Cerebellar cortex (tissue), 1 donor: ENCODE results near the gene KIAA1614.
A peak's percentile ranks its signal among the peaks of the same experiment; 100 is the strongest.

Source experiments
- DNase-seq: peaks from one replicate; pipeline ENCODE4 v3.0.0-alpha.2; 2015; ENCODE audit warnings: low spot score

KIAA1614 gene

DNA sequence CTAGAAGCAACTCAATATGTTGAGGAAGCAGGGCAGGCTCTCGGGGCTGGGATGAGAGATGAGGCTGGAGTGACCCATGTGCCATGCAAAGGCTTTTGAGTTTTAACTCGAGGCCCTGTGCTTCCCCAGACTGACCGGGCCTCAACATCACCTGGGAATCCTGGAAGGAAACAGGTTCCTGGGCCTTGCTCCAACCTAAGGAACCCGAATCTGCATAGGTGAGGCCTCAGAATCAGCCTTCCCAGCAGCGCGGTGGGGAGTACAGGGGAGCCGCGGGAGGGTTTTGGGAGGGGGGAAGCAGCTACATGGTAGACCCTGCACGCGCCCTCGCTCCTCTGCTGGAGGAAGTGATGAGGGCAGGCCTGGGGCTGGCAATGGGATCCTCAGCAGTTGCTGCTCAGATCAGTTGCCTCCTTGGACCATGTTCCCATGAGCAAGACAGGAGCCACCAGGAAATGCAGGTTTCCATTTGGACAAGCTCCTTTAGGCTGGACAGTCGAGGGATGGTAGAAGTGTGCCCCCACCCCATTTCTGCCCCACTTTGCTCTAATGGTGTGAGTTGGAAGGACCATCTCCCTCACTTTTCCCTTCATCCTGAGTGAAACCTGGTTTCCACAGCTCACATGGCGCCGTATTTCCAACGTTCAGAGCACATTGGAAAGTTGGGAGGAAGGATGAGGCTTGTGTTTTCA lies 4.5 kb upstream of the KIAA1614 start:
- no peak for DNase-seq

DNA sequence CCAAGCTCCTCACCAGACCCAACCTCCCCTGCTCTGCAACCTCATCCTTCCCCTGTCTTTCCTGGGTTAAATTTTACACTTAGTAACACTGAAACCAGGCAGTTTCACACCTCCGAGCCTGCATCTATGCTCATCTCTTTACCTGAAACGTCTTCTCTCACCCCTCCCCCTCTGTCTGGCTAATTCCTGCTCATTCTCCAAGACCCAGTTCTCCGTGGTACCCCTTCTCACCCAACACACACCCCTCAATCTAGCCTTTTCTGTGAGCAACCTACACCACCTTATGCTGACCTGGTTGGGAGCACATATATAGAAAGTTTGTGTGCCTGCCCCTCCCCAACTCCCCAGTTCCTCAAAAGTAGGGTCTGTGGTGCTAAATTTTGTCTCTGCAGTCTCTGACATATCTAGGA lies 3.7 kb upstream of the KIAA1614 start:
- no peak for DNase-seq

- no peak for DNase-seq
Measured at GRCh38 chr1:180909462-180909976, 3.2 kb upstream of the KIAA1614 start.

GRCh38 chr1:180911640-180912191 lies 981 bp upstream of the KIAA1614 start:
- peak; percentile 44 for DNase-seq

DNA sequence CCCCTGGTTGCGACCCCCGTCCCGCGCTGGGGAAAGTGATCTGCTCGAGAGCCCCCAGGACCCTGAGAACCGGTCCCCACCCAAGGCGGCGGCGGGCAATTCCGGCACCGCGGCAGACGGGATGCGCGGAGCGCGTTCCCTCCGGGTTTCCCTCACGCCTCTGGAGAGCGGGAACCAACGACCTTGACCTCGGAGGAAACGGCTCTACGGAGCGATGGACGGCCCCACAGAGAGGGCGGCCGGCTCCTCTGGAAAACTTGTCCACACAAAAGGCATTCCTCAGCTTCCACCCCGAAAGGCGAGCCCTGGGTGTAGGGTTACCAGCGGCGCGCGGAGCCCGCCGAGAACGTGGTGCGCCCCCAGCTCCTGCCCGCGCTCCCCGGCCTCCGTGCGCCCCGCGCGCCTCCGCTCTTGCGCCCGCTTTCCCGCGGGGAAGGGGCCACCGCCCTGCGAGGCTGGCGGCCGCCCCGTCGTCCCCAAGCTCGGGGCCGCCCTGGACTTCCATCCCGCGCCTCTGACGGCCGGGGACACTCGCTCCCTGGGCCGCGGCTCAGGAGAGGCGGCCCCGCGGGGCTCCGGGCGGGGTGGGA lies 391 bp upstream of the KIAA1614 start:
- no peak for DNase-seq

- DNase-seq: peak; percentile 55
Measured at GRCh38 chr1:180915426-180915965, 2.8 kb downstream of the KIAA1614 start.

GRCh38 chr1:180916012-180916770 lies 3.5 kb downstream of the KIAA1614 start:
- no peak for DNase-seq

DNA sequence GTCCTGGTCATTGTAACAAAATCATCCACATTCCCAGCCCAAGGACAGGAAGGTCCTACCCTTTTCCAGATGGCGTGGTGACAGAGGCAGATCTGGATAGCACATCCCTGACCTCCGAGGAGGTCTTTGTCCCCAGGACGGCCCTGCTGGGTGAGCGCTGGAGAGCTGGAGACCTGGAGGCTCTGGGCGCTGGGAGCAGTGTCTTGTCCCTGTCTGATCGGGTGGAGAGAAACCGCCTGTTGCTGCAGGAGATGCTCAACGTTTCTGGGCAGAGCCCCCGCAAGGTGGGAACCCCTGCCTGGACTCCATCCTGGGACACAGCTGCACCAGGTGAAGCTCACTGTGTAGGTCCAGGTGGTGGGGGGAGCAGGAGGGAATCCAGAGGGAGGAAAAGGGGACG lies 4.1 kb downstream of the KIAA1614 start:
- DNase-seq: no peak

- peak; percentile 58 for DNase-seq
Measured at GRCh38 chr1:180917306-180918065, 4.8 kb downstream of the KIAA1614 start.

DNA sequence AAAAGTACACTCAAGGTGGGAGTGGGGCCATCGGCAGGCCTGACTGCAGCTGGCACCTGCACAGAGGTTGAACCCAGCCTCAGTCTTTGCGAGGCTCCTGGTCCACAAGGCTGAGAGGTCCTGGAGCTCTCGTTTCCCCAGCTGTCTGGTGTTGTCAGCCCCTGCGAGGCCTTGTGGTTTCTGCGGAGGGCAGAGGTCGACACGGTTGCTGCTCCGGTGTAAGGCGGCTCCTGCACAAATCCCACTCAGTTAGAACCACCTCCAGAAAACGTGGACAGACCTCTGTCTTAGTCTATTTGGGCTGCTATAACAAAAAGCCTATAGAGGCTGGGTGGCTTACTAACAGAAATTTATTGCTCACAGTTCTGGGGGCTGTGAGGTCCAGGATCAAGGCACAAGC lies 5.8 kb downstream of the KIAA1614 start:
- no peak for DNase-seq

DNA sequence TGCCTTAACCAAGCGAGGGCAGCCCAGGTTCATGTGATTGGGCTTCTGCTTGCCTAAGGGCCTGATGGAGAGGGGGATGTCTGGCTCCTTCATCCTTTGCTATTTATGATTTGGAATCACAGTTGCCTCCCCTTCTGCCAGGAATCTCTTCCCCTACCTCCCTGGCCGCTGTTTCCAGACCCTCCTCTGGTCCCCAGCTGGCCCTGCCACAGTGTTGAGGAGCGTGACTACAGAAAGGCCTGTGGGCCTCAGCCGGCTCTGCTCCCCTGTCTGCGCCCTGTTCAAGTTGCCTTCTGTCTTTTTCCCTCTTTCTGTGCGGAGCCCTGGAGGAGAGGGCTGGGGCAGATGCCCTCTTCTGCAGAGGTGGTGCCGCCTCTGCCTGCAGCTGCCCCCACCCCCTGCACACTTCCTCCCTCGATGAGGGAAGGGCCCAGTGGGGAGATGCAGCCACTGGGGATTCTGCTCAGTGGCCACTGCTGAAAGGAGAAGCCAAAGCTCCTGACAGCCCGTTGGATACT lies 6.5 kb downstream of the KIAA1614 start:
- DNase-seq: no peak

DNA sequence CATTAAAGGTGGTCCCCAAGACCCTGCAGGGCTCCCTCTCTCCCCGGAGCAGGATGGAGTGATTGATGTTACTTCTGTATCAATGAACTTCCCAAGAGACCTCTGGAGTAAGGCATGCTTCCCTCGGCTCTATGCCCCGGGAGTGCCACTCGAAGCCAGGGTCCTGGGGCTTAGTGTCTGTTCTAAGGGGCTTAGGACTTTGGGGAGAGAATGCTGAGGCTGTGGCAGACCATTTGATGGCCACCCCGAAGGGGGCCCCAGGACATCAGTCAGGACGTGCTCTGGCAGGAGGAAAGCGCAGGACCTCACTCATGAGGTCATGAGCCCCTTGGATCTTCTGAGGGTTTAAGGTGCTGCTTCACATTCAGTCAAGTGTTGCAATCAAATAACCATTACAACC lies 7.5 kb downstream of the KIAA1614 start:
- no peak for DNase-seq

DNA sequence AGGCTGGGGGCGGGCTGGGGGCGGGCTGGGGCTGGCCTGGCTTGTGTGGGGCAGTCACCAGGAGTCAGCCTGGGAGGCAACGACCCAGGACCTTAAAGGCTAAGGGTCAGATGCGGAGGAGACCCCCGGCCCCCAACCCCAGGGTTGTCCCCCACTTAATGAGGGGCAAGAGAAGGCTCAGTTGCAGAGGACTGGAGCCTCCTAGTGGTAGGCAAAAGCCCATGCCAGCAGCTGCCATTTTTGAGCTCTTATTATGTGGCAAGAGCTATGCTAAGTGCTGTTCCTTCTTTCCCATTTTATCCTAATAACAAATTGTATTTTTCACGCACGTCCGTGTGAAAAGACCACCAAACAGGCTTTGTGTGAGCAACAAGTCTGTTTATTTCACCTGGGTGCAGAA lies 8.0 kb downstream of the KIAA1614 start:
- no peak for DNase-seq

- DNase-seq: no peak
Measured at GRCh38 chr1:180921386-180921785, 8.7 kb downstream of the KIAA1614 start.

DNA sequence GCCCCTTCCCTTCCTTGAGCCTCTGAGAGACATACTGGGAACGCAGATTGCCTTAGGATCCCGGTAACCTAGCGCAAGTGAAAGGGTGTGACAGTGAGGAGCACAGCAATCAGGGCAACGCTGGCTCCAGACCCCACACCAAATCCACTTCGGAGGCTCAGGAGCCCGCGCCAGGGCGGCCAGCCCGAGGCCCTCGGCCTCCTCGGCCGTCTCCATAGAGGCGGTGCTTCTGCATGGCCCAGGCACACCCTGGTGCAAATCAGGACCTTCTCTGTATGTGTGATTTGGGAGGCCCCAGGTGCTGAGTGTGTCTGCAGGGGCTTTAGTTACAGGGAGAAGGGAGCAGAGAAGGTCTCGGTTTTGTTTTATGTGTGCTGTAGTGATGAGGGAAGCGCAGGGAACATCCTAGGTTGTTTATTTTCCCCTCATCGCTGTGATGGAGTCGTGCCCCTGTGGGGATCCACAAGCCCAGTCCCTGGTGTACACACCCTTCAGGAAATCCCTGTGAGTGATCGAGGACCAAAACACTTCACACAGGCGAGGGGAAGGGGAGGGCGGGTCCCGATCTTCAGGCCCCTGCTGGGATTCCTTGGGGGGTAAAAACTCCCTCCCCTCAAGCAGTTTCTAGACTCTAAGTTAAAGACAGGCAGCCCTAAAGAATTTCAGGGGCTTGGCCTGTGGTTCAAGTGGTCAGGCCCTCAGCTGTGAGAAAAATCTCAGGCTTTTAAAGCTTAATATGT lies 9.4 kb downstream of the KIAA1614 start:
- DNase-seq: no peak

DNA sequence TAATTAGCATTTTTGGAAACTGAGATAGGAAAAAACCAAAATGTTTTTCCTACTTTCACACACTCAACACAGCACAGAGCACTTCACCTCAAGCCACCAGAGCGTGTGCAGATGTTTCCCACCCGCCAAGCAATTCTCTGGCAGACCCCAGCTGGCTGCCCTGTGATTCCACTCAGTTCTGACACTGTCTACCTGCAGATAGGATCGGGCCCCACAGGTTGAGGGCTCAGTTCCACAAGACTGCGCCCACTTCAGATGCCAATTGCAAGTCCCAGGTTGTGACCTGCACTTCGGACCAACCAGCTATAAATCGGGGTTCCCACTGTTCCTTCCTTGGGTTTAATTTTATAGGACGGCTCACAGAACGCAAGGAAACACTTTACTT lies 9.9 kb downstream of the KIAA1614 start:
- no peak for DNase-seq

- DNase-seq: no peak
Measured at GRCh38 chr1:180923021-180923841, 10.5 kb downstream of the KIAA1614 start.

DNA sequence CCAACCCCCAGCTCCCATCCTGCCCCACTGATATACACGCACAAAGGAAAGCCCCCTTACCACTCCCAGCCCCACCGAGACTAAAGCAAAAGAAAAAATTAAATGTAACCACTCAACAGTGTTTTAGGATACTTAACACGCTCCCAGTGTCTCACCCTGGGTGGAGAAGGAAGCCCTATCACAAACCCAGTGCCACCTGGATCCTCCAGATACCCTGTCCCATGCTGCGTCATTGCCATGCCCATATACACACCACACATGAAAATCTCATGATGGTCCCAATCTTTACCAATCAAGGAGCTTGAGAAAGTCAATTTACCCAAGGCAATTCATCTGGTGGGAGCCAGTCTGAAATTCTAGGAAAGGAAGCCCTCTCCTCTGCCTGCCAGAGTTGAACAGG lies 11.2 kb downstream of the KIAA1614 start:
- DNase-seq: no peak

DNA sequence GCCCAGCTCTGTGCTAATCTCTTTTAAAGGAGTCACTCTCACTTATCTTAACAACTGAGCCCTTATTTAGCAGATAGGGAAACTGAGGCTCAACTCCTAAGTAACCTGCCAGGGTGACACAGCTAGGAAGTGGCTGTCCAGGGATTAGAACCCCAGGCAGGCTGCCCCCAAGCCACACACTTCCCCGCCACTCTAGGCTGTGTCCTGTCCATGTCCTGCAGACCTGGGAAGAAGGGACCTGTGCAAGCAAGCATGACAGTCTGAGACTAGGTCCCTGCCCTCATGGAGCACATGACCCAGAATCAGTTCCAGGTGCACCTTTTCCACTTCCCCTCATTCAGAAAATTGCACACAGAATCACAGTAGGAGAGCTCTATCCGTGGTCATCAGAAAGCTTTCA lies 12.2 kb downstream of the KIAA1614 start:
- no peak for DNase-seq
